H9 (cell line): ENCODE measurements around the gene PABPN1. TPM values are rescaled to one million over a fixed set of nuclear protein-coding genes. Genes with fewer than 3 reads are reported as not detected.

ENCODE experiments used
- DNase-seq: peaks from one replicate; pipeline ENCODE4 v3.0.0-alpha.2; 2017
- H2AFZ ChIP-seq: one replicate; pipeline ENCODE4 v1.6.1; 2013; ENCODE audit warnings: mild to moderate bottlenecking, low read length, control low read depth, moderate library complexity
- H2AK5ac ChIP-seq: 2 replicates; pipeline ENCODE4 v1.6.1; 2013; ENCODE audit warnings: low read length, control low read depth, mixed read lengths; ENCODE audit not compliant: insufficient read length
- H2BK120ac ChIP-seq: one replicate; pipeline ENCODE4 v1.6.1; 2013; ENCODE audit warnings: low read depth, mild to moderate bottlenecking, low read length, control low read depth, inconsistent platforms; ENCODE audit not compliant: poor library complexity, severe bottlenecking
- H2BK12ac ChIP-seq: 2 replicates; pipeline ENCODE4 v1.6.1; 2013; ENCODE audit warnings: low read length, control low read depth, mixed read lengths, low read depth; ENCODE audit not compliant: insufficient read length
- H2BK15ac ChIP-seq: 2 replicates; pipeline ENCODE4 v1.6.1; 2013; ENCODE audit warnings: low read depth, low read length, control low read depth
- H2BK20ac ChIP-seq: one replicate; pipeline ENCODE4 v1.6.1; 2013; ENCODE audit warnings: low read depth, mild to moderate bottlenecking, low read length, control low read depth, inconsistent platforms; ENCODE audit not compliant: poor library complexity, severe bottlenecking
- H2BK5ac ChIP-seq: 2 replicates; pipeline ENCODE4 v1.6.1; 2013; ENCODE audit warnings: low read length, control low read depth, mixed read lengths; ENCODE audit not compliant: insufficient read length
- H3K14ac ChIP-seq: 2 replicates; pipeline ENCODE4 v1.6.1; 2013; ENCODE audit warnings: low read length, control low read depth; ENCODE audit not compliant: insufficient read depth
- H3K18ac ChIP-seq: 2 replicates; pipeline ENCODE4 v1.6.1; 2013; ENCODE audit warnings: low read depth, mild to moderate bottlenecking, mixed read lengths, low read length, control low read depth; ENCODE audit not compliant: insufficient read length
- H3K23ac ChIP-seq: 2 replicates; pipeline ENCODE4 v1.6.1; 2013; ENCODE audit warnings: low read length, control low read depth, mixed read lengths, low read depth; ENCODE audit not compliant: insufficient read length
- H3K23me2 ChIP-seq: 2 replicates; pipeline ENCODE4 v1.6.1; 2013; ENCODE audit warnings: low read depth, mild to moderate bottlenecking, mixed read lengths, low read length, control low read depth; ENCODE audit not compliant: insufficient read length, poor library complexity, severe bottlenecking
- H3K27ac ChIP-seq: 2 replicates; pipeline ENCODE4 v1.5.1; 2013; ENCODE audit warnings: low read length, control low read depth, mixed read lengths, low read depth; ENCODE audit not compliant: insufficient read length
- H3K27me3 ChIP-seq: 2 replicates; pipeline ENCODE4 v1.6.1; 2013; ENCODE audit warnings: low read length, control low read depth, inconsistent platforms; ENCODE audit not compliant: insufficient read depth
- H3K4ac ChIP-seq: 2 replicates; pipeline ENCODE4 v1.6.1; 2013; ENCODE audit warnings: low read depth, mild to moderate bottlenecking, control low read depth, inconsistent platforms, low read length, moderate library complexity
- H3K4me1 ChIP-seq: 2 replicates; pipeline ENCODE4 v1.6.1; 2013; ENCODE audit warnings: low read length, control low read depth, inconsistent platforms; ENCODE audit not compliant: insufficient read depth
- H3K4me2 ChIP-seq: 2 replicates; pipeline ENCODE4 v1.6.1; 2013; ENCODE audit warnings: low read length, control low read depth, mixed read lengths; ENCODE audit not compliant: insufficient read length, insufficient read depth
- H3K56ac ChIP-seq: 2 replicates; pipeline ENCODE4 v1.6.1; 2013; ENCODE audit warnings: low read depth, mild to moderate bottlenecking, mixed read lengths, low read length, control low read depth; ENCODE audit not compliant: insufficient read length
- H3K79me1 ChIP-seq: 2 replicates; pipeline ENCODE4 v1.6.1; 2013; ENCODE audit warnings: low read depth, mild to moderate bottlenecking, moderate library complexity, low read length, control low read depth, inconsistent platforms; ENCODE audit not compliant: insufficient read depth, poor library complexity, severe bottlenecking
- H3K79me2 ChIP-seq: 2 replicates; pipeline ENCODE4 v1.6.1; 2013; ENCODE audit warnings: low read length, control low read depth, inconsistent platforms; ENCODE audit not compliant: insufficient read depth
- H3K9ac ChIP-seq: 2 replicates; pipeline ENCODE4 v1.6.1; 2013; ENCODE audit warnings: low read length, control low read depth, mixed read lengths; ENCODE audit not compliant: insufficient read length; ENCODE audit errors: extremely low read depth
- H3K9me3 ChIP-seq: one replicate; pipeline ENCODE4 v1.6.1; 2013; ENCODE audit warnings: low read depth, low read length, inconsistent platforms; ENCODE audit not compliant: control insufficient read depth
- H3T11ph ChIP-seq: one replicate; pipeline ENCODE4 v1.6.1; 2013; ENCODE audit warnings: mild to moderate bottlenecking, low read length, control low read depth, inconsistent platforms
- H4K20me1 ChIP-seq: one replicate; pipeline ENCODE4 v1.6.1; 2013; ENCODE audit not compliant: control insufficient read depth, insufficient read length, insufficient read depth
- H4K5ac ChIP-seq: 2 replicates; pipeline ENCODE4 v1.6.1; 2013; ENCODE audit warnings: low read depth, mild to moderate bottlenecking, mixed read lengths, low read length, control low read depth; ENCODE audit not compliant: insufficient read length
- H4K8ac ChIP-seq: replicated peaks from 2 replicates; pipeline ENCODE4 v1.6.1; 2013; ENCODE audit warnings: low read length, control low read depth, mixed read lengths, low read depth; ENCODE audit not compliant: insufficient read length
- H4K91ac ChIP-seq: 2 replicates; pipeline ENCODE4 v1.6.1; 2013; ENCODE audit warnings: low read depth, mild to moderate bottlenecking, moderate library complexity, mixed read lengths, low read length, control low read depth; ENCODE audit not compliant: insufficient read length
- H3K27ac Mint-ChIP-seq, 3 experiments: 2 replicates in 2 of 3; 3 replicates in 1 of 3; pipeline ENCODE4 v1.8.0; 2020 to 2021; ENCODE audit warnings: mixed read lengths in 3 of 3, mild to moderate bottlenecking in 1 of 3, moderate library complexity in 1 of 3
- H3K27me3 Mint-ChIP-seq: 2 replicates; pipeline ENCODE4 v1.8.0; 2021; ENCODE audit warnings: low read depth, mild to moderate bottlenecking, moderate library complexity, mixed read lengths
- H3K36me3 Mint-ChIP-seq, 3 experiments: 2 replicates in 2 of 3; 3 replicates in 1 of 3; pipeline ENCODE4 v1.8.0; 2020 to 2021; ENCODE audit warnings: low read depth in 3 of 3, mixed read lengths in 3 of 3; ENCODE audit not compliant: insufficient read depth in 1 of 3
- H3K4me1 Mint-ChIP-seq, 2 experiments: 2 replicates each; pipeline ENCODE4 v1.8.0; 2020; ENCODE audit warnings: mixed read lengths in 2 of 2
- H3K4me3 Mint-ChIP-seq, 2 experiments: 2 replicates in 1 of 2; 3 replicates in 1 of 2; pipeline ENCODE4 v1.8.0; 2020 to 2021; ENCODE audit warnings: mild to moderate bottlenecking in 2 of 2, mixed read lengths in 2 of 2, moderate library complexity in 1 of 2
- H3K9me3 Mint-ChIP-seq, 2 experiments: 2 replicates in 1 of 2; 3 replicates in 1 of 2; pipeline ENCODE4 v1.8.0; 2020; ENCODE audit warnings: mild to moderate bottlenecking in 2 of 2, mixed read lengths in 2 of 2, moderate library complexity in 1 of 2
- CTCF ChIP-seq: fragments of 200-600 bp; sonication (generic); conservative IDR thresholded peaks from 3 replicates; pipeline ENCODE4 v1.8.0; 2021; ENCODE audit warnings: antibody characterized with exemption, mild to moderate bottlenecking
- WGBS: extraction: QIAGEN DNeasy Blood & Tissue Kit; methylation state at CpG from one replicate; pipeline ENCODE4 v1.1.7; 2013; ENCODE audit warnings: missing lambda C conversion rate, low lambda C conversion rate, mixed read lengths; ENCODE audit not compliant: insufficient read length; ENCODE audit errors: extremely low coverage; 5-methylcytosine and 5-hydroxymethylcytosine counted together
- total RNA-seq: library from RNA; stranded (reverse); gene quantifications from 2 replicates; pipeline ENCODE4 v1.2.1, GENCODE V29; 2021

PABPN1 gene
- total RNA-seq, 1 experiment from 2014 or later, result 333 TPM

GRCh38 chr14:23296012-23296777 lies 25.1 kb upstream of the PABPN1 start:
- Histone ChIP-seq H4K5ac (no peak overlapping the region), H3K4ac (no peak overlapping the region), H3K27me3 (peaks cover 53% of the 10 kb centered on the region), H2AK5ac (no peak overlapping the region), H2BK120ac (no peak overlapping the region), H2AFZ (no peak overlapping the region), H3K79me1 (no peaks in the 10 kb centered on the region), H4K8ac (no peak overlapping the region), H3K79me2 (no peaks in the 10 kb centered on the region), H3K18ac (no peak overlapping the region), H3K23ac (no peak overlapping the region), H2BK5ac (no peak overlapping the region), H3K9ac (no peak overlapping the region), H3K9me3 (no peaks in the 10 kb centered on the region), H3K4me1 (no peaks in the 10 kb centered on the region), H3K14ac (no peak overlapping the region), H3T11ph (no peak overlapping the region), H2BK12ac (no peak overlapping the region), H4K20me1 (no peaks in the 10 kb centered on the region), H3K4me2 (no peak overlapping the region), H2BK15ac (no peak overlapping the region), H3K56ac (no peak overlapping the region), H3K27ac (no peak overlapping the region), H4K91ac (no peak overlapping the region), H2BK20ac (no peak overlapping the region), H3K23me2 (peaks cover 5% of the 10 kb centered on the region)
- no peak for DNase-seq
- peaks cover 0 to 5% of the 10 kb centered on the region in 2 experiments; a peak in 1 of 5 replicates for H3K9me3 Mint-ChIP-seq
- peaks cover 21 to 29% of the 10 kb centered on the region in 2 experiments for H3K4me1 Mint-ChIP-seq
- no peak overlapping the region for H3K27ac Mint-ChIP-seq
- peak overlapping the region in 1 of 2 experiments; percentile 7; a peak in 2 of 5 replicates for H3K4me3 Mint-ChIP-seq
- peaks cover 97% of the 10 kb centered on the region for H3K27me3 Mint-ChIP-seq
- no CpG with 5 or more reads among the region's 7 CpGs for WGBS
- TF ChIP-seq CTCF, result no peak
- H3K36me3 Mint-ChIP-seq, result peaks cover 0 to 10% (median 0%) of the 10 kb centered on the region in 3 experiments; a peak in 1 of 7 replicates
